ENCODE measurements around the gene BHMT2. TPM values are rescaled to one million over a fixed set of nuclear protein-coding genes. Genes with fewer than 3 reads are reported as not detected.

BHMT2 gene
- total and polyA plus RNA-seq, 10 of the 15 experiments (the other 5 are each of a cell fraction or from before 2014, with no cell fraction given), result not detected

- Histone ChIP-seq H3K9ac (ENCODE audit: control insufficient read depth, insufficient read depth, low read length) (no peak overlapping the region), H3K27ac (ENCODE audit: control insufficient read depth, insufficient read depth) (no peak overlapping the region), H4K20me1 (ENCODE audit: control insufficient read depth, insufficient read depth) (no peaks in the 10 kb centered on the region), H3K4me1 (ENCODE audit: control insufficient read depth, insufficient read depth, low read length) (no peaks in the 10 kb centered on the region), H3K36me3 (ENCODE audit: control insufficient read depth in 2 of 2, insufficient read depth in 2 of 2, low read length in 1 of 2) (no peaks in the 10 kb centered on the region), H3K4me3 (no peak overlapping the region), H3K27me3 (replicated peaks in 1 of 2; ENCODE audit: control insufficient read depth in 2 of 2, insufficient read depth in 2 of 2, low read length in 1 of 2) (no peaks in the 10 kb centered on the region; a peak in 2 of 4 replicates), H2AFZ (ENCODE audit: control insufficient read depth, low read depth, low read length) (no peak overlapping the region), H3K79me2 (ENCODE audit: control insufficient read depth, insufficient read depth, low read length) (no peaks in the 10 kb centered on the region), H3K9me3 (replicated peaks; ENCODE audit: control insufficient read depth, insufficient read depth, low read length) (no peaks in the 10 kb centered on the region), H3K4me2 (ENCODE audit: control insufficient read depth, insufficient read depth) (no peak overlapping the region)
- TF ChIP-seq ZBTB33 (IDR thresholded peaks at IDR 0.05), result no peak
- TF ChIP-seq NKRF (conservative IDR thresholded peaks at IDR 0.05), result no peak
- no peak for TF ChIP-seq DPF2 (IDR thresholded peaks at IDR 0.05)
- TF ChIP-seq REST (IDR thresholded peaks at IDR 0.05; ENCODE audit: low read depth, low read length), result no peak
- TF ChIP-seq PBX3 (IDR thresholded peaks at IDR 0.05; ENCODE audit: insufficient replicate concordance, low read depth, low read length), result no peak
- TF ChIP-seq SUZ12 (IDR thresholded peaks at IDR 0.05; ENCODE audit: unreplicated experiment), result no peak
- no peak for TF ChIP-seq E4F1 (IDR thresholded peaks at IDR 0.05; ENCODE audit: borderline replicate concordance, partially characterized antibody)
- TF ChIP-seq ZBED1 (IDR thresholded peaks at IDR 0.05; ENCODE audit: borderline replicate concordance), result no peak
- TF ChIP-seq TCF3 (IDR thresholded peaks at IDR 0.05; ENCODE audit: borderline replicate concordance, insufficient read depth, low read depth, low read length), result no peak
- TF ChIP-seq PAX8 (IDR thresholded peaks at IDR 0.05), result no peak
- no peak for TF ChIP-seq STAT1 (conservative IDR thresholded peaks at IDR 0.05)
- no peak for ATAC-seq
- ChIA-PET RAD21 (ENCODE audit: unreplicated experiment) (interaction anchor here (0.9 to 11.7 kb wide), 10 partner anchors 30 to 446 kb away, joined by 3 to 326 read pairs (median 6); no protein-coding TSS in a partner anchor), CTCF (interaction anchor here (0.5 to 13.5 kb wide), 32 partner anchors 7 to 989 kb away, joined by 3 to 658 read pairs (median 4); partner anchors contain the start of gene ARSB), SMC1A (ENCODE audit: uncharacterized antibody, unreplicated experiment) (interaction anchor here (0.7 to 12.4 kb wide), 21 partner anchors 12 to 451 kb away, joined by 3 to 359 read pairs (median 6); partner anchors contain the start of gene ARSB), POLR2A (no interaction called here)
- intact Hi-C loops (cut with micrococcal nuclease; ENCODE audit: unreplicated experiment) (loop anchor here (5.0 to 10.0 kb wide), 2 partner anchors 40 to 832 kb away; no protein-coding TSS in a partner anchor), in situ Hi-C loops (cut with MboI) (loop anchor here (5.0 kb wide), 2 partner anchors 110 to 445 kb away; no protein-coding TSS in a partner anchor)
- no peak for FAIRE-seq
- BruUV-seq (replicated peaks), result no TSS peak
- DNase-seq (ENCODE audit: low read depth, low spot score), result no peak
- 17% methylated on average over 2 of the region's 2 CpGs for WGBS (ENCODE audit: insufficient coverage, insufficient replicate concordance, low lambda C conversion rate, missing lambda C conversion rate)
Observed at GRCh38 chr5:79022771-79023170, 46.8 kb upstream of the BHMT2 start.

Data from GM12878 (cell line).